NCI-H460 (cell line): Measurements from ENCODE around the gene DSC2. TPM values are rescaled to one million over a fixed set of nuclear protein-coding genes. Genes with fewer than 3 reads are reported as not detected.

Experiments
- DNase-seq: peaks from one replicate; pipeline ENCODE4 v3.0.0-alpha.2; 2016; ENCODE audit warnings: low read depth; ENCODE audit errors: extremely low read depth
- total RNA-seq: library from RNA; depleted of rRNA; stranded (reverse); fragments of >200 nt; shearing (Covaris generic); gene quantifications from 2 replicates; pipeline ENCODE4 v1.2.3, GENCODE V29; 2014

The DSC2 gene
- total RNA-seq, 1 experiment from 2014 or later, result 15.1 TPM

DNA sequence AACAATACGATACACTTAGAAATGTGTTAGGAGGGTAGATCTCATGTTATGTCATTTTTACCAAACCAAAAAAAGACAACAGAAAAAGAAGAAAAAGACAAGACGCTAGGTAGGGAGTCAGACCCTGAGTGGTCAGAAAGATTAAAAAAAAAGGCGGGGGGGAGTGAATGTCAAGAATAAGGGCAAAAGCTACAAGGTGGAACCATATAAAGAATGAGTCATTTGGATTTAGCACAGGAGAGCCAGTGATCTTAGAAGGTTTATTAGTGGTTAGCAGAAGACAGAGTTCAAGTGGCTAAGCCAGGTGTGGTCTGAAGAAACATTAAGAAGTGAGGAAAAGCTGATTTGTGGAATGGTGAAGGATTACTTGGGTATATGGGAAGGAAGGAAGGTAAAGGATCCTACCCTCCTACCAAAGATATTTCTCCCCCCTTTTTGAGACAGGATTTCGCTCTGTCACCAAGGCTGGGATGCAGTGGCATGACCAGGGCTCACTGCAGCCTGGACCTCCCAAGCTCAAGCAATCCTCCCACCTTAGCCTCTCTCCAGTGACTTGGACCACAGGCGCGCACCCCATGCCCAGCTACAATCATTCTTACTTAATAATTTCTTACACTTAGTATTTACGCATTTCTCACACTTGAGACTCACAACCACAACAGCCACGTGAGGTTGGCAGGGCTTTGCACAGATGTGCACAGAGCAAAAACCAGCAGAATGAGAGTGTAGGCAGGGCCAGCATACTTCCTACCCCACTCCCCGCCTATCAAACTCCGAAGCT, 2.6 kb downstream of the DSC2 start:
- DNase-seq, result no peak

GRCh38 chr18:31098878-31099277, 3.3 kb downstream of the DSC2 start:
- DNase-seq, result no peak

DNA sequence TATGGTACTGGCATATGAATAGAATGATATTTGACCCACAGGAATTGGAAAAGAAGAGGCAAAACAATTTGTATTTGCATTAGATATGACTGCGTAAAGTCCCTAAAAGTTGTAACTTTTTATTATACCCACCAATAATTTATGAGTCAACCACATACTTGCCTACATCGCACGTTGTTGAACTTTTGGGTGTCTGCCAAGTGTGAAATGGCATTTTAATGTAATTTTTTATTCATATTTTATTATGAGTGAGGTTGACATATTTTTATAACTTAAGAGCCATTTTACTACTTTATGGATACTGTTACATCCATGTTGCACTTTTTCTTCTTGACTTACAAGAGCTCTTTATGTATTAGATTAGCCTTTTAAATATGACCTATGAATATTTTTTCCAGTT, 4.6 kb downstream of the DSC2 start:
- DNase-seq, result no peak

GRCh38 chr18:31093880-31094279, 8.3 kb downstream of the DSC2 start:
- no peak for DNase-seq

DNA sequence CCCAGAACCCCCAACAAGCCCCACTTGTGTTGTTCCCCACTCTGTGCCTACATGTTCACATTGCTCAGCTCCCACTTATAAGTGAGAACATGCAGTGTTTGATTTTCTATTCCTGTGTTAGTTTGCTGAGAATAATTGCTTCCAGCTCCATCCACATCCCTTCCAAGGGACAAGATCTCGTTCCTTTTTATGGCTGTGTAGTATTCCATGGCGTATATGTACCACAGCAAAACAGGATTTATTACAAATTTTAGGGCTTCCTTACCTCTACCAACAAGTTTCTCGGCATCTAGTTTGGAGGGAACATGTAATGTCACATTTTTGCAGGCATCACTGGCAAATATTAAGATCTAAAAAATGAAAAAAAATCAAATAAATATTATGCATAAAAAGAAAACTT, 8.9 kb downstream of the DSC2 start:
- no peak for DNase-seq

- no peak for DNase-seq
Measured at GRCh38 chr18:31091350-31091749, 10.9 kb downstream of the DSC2 start.

- DNase-seq, result no peak
Measured at GRCh38 chr18:31088532-31088931, 13.7 kb downstream of the DSC2 start.

DNA sequence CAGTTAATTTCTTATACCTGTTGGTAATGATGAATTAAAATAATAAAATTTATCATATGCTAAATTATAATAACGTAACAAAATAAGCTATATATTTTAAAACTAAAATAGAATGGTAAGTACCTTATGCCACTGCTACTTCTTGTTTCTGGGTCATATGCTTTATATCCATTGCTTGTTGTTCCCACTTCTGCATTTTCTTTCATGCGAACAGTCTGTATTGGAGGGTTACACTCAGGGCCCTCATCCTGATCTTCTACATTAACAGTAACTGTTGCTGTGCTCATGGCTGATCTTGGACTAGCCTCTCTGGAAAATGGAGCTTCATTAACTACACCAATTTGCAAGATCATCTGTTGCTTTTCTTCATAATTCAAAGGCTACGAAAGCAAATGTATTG, 22.2 kb downstream of the DSC2 start:
- no peak for DNase-seq

DNA sequence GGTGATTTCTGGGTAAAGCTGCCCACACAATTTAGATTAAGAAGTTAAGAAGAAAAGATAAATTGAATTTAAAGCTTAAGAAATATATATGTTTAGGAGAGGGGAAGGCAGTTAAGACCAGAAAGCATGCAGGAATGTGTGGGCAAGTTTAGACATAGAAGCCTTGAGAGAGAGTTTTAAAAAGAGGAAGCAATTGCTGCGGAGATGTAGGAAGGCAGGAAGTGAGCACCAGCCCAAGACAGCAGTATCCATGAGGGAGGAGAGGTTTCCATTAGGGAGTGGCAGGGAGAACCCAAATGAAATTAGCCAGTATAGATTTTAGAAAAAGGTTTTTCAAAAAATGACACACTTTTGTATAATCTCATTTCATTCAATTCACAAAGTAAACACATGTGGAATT, 24.3 kb downstream of the DSC2 start:
- no peak for DNase-seq

DNA sequence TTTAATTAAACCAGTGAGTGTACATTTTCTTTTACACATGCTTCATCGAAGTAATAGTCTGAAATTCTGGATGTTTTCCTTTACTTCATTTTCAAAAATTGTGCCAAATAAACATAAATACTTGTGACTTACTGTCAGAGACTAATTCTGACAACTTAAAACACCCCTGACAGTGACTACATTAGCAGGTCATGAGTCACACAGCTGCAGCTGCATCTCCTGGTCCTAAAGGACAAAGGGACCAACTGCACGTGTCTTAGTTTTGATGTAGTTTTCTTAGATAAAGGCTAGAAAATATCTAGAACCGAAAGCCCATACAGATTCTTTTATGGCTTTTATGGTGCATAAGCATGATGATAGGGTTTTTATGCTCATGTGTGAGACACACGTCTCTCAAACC, 30.0 kb downstream of the DSC2 start:
- no peak for DNase-seq

- DNase-seq, result no peak
Measured at GRCh38 chr18:31070206-31070605, 32.0 kb downstream of the DSC2 start.

DNA sequence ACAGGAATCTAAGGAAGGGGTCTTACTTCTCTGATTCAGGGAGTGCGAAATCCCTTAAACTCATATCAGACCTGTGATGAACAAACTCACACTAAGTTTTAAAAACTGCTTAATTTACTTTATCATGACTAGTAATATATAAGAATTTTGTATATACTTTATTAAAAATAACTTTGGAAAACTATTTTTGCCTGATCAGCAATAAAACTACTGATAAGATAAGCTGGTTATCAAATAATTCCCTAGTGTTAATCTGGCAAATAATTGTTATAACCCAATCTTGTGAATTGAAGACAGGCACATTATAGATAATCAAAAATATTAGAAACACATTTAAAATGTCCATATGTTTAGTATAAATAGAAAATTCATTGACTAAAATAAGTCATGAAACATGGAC, 36.0 kb downstream of the DSC2 start:
- DNase-seq, result no peak

DNA sequence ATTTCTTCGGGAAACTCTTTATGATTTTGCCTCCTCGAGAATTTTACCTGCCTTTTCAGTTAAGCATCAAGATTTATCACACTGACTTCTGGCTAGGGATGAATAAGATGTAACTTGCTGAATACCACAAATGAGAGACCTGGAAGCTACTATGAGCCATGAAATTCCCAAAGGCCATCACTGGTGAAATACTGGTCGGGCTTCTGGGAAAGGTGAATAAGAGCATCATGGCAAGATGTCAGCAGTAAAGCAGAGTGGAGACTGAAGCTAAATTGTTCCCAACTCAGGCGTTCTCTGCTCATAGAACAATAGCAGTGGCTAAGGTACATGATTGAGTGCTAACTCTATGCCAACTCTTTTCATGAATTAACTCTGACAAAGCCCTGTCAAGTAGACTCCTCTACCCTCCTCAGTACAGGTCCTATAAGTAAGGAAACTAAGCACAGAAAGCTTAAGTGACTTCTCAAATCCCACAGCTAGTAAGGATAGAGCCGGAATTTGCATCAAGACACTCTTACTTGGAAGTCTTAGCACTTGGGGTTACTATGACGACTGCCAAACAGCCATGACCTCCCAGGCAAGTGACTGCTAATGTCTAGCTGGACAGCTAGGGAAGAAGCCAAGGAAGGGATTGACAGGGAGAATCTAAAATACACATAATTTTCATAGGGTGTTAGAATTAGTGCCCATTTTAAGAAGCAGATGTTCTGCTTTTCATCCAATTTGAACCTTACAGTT, 37.0 kb downstream of the DSC2 start:
- DNase-seq, result no peak

DNA sequence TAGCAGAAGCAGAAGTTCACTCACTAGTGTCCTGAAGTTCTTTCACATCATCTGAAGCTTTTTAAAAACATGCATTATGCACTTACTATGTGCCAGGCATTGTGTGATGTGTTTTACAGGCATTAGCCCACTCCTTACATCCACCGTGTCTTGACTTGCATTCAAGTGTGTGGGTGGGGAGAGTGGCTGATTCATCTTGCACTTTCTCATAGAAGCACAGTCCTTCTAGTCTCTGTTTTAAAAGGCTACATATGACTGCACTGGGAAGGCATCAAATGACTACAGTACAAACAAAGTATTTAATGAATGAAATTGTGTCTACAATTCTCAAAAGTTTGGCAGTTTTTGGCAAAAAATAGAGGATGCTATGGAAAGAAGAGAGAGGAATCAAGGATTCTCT, 38.1 kb downstream of the DSC2 start:
- no peak for DNase-seq

- no peak for DNase-seq
Measured at GRCh38 chr18:31061945-31062344, 40.3 kb downstream of the DSC2 start.

- no peak for DNase-seq
Measured at GRCh38 chr18:31058897-31059296, 43.3 kb downstream of the DSC2 start.

- no peak for DNase-seq
Measured at GRCh38 chr18:31057917-31058316, 44.3 kb downstream of the DSC2 start.

DNA sequence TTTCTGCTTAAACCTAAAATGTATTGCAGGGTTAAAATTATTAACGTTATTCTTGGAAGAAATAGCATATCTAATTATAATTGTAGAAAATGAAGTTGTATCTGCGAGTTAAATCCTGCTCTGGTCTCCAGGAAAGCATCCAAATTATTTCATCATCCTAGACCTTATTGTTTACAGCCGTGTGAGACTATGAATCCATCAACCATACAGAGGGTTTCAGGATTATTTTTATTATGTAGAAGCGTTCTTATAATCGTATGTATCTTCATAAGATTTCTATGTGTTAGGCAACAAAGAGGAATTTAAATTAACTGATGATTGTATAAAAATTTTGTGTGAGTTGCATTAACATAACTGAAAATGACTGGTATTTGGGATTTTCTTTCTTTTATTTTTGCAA, 45.2 kb downstream of the DSC2 start:
- no peak for DNase-seq

DNA sequence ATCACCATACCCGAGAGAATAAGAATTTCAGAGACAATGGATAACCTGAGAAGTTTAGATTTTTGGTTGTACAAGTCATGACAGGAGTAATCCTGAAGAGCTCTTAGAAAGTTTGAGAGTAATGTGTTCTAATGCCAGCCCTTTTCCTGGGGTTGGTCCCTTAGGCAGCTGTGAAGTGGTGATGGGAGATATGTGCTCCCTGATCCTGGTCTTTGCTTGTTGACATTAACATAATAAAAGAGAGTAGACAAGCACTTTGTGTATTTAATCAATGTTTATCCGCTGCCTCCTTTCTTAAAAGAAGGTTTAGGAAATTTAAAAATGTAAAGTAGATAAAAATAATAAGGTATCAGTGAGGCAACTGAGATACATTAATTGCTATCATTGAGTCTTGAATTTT, 45.9 kb downstream of the DSC2 start:
- DNase-seq, result no peak

- DNase-seq, result no peak
Measured at GRCh38 chr18:31050635-31051034, 51.6 kb downstream of the DSC2 start.

DNA sequence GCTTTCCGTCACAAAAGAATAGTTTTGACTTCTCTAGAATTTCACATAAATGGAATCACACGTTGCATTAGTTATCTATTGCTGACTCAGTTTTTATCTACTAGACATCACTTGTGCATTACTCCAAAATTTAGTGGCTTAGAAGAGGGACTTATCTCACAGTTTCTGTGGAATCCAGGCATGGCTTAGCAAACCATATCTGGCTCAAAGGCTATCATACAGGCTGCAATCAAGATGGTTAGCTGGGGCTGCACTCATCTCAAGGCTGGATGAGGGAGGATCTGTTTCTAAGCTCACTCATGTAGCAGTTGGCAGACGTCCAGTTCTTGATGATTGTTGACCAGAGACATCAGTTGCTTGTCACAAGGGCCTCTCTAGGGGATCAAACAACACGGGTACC, 53.0 kb downstream of the DSC2 start:
- DNase-seq, result no peak

DNA sequence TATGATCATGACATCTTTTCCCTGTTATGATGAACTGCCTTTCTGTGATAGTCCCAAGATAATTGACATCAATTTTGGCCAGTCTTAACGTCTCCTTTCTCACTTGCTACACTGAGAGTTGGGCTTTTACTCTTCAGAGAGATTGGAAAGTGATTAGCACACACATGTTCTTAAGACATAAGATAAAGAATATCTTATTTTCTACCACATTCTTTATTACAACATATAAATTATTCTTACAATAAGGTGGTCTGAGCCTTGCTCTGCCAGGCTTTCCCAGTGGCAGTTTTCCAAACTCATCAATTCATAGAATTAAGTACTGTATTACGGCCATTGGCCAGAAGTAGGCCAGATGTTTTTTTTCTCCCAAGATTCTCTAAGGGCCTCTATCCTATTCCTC, 54.0 kb downstream of the DSC2 start:
- DNase-seq, result no peak
